Breast epithelium (tissue), 3 donors: ENCODE measurements around the gene RAB35.

Experiments
- POLR2A ChIP-seq: fragments of 450-650 bp; IDR thresholded peaks from one replicate; pipeline ENCODE4 v1.6.1; 2016; ENCODE audit warnings: antibody characterized with exemption, mild to moderate bottlenecking, moderate library complexity
- POLR2AphosphoS5 ChIP-seq, 3 donors: sonication (generic); formaldehyde crosslinking; IDR thresholded peaks; one replicate each; pipeline ENCODE4 v1.6.1; 2017; ENCODE audit warnings: antibody characterized with exemption in 3 of 3
- TF ChIP-seq, protein P1 (sequence below), 3 donors: fragments of 450-650 bp; IDR thresholded peaks; one replicate each; pipeline ENCODE4 v1.5.1; 2016 to 2017; ENCODE audit warnings: antibody characterized with exemption in 3 of 3, mild to moderate bottlenecking in 3 of 3, moderate library complexity in 3 of 3

GRCh38 chr12:120155072-120155471 lies 38.5 kb upstream of the RAB35 start:
- TF ChIP-seq, protein P1, sequence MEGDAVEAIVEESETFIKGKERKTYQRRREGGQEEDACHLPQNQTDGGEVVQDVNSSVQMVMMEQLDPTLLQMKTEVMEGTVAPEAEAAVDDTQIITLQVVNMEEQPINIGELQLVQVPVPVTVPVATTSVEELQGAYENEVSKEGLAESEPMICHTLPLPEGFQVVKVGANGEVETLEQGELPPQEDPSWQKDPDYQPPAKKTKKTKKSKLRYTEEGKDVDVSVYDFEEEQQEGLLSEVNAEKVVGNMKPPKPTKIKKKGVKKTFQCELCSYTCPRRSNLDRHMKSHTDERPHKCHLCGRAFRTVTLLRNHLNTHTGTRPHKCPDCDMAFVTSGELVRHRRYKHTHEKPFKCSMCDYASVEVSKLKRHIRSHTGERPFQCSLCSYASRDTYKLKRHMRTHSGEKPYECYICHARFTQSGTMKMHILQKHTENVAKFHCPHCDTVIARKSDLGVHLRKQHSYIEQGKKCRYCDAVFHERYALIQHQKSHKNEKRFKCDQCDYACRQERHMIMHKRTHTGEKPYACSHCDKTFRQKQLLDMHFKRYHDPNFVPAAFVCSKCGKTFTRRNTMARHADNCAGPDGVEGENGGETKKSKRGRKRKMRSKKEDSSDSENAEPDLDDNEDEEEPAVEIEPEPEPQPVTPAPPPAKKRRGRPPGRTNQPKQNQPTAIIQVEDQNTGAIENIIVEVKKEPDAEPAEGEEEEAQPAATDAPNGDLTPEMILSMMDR (IDR thresholded peaks at IDR 0.05), result no peak
- TF ChIP-seq POLR2A, result no peak
- TF ChIP-seq POLR2AphosphoS5 (IDR thresholded peaks at IDR 0.05), result no peak
